Heart left ventricle (tissue), 16 donors: ENCODE measurements around the gene FOXO1. TPM values are rescaled to one million over a fixed set of nuclear protein-coding genes. Genes with fewer than 3 reads are reported as not detected.

Experiments
- ATAC-seq, 4 donors: fragments of 200-7000 bp; cut with Tn5 transposase; one replicate each; pipeline ENCODE4 v1.9.1; 2020 to 2022; ENCODE audit warnings: moderate library complexity in 4 of 4, mild to moderate bottlenecking in 3 of 4, moderate number of reproducible peaks in 1 of 4
- DNase-seq, 5 donors: peaks; one replicate each; pipeline ENCODE4 v3.0.0-alpha.2; 2020
- H3K27ac ChIP-seq, 12 donors: fragments of 200-600 bp; sonication (generic) in 4 of 12; one replicate each; pipeline versions ENCODE4 v1.5.0 to v1.8.0; 2016 to 2022; ENCODE audit warnings: mild to moderate bottlenecking in 2 of 12
- H3K27me3 ChIP-seq, 9 donors: fragments of 200-600 bp; sonication (generic) in 2 of 9; one replicate each; pipeline versions ENCODE4 v1.5.1 to v1.8.0; 2016 to 2022; ENCODE audit warnings: mild to moderate bottlenecking in 3 of 9
- H3K36me3 ChIP-seq, 9 donors: fragments of 200-600 bp; sonication (generic) in 2 of 9; one replicate each; pipeline versions ENCODE4 v1.5.0 to v1.8.0; 2018 to 2022; ENCODE audit warnings: mild to moderate bottlenecking in 2 of 9
- H3K4me1 ChIP-seq, 12 donors: fragments of 200-600 bp; sonication (generic) in 4 of 12; one replicate each; pipeline versions ENCODE4 v1.5.0 to v1.8.0; 2016 to 2022; ENCODE audit warnings: mild to moderate bottlenecking in 3 of 12
- H3K4me3 ChIP-seq, 12 donors: fragments of 200-600 bp; sonication (generic) in 4 of 12; one replicate each; pipeline versions ENCODE4 v1.5.0 to v1.8.0; 2017 to 2022; ENCODE audit warnings: mild to moderate bottlenecking in 9 of 12, moderate library complexity in 4 of 12
- H3K9me3 ChIP-seq, 12 donors: fragments of 200-600 bp; sonication (generic) in 4 of 12; one replicate each; pipeline versions ENCODE4 v1.5.0 to v1.8.0; 2016 to 2022; ENCODE audit warnings: mild to moderate bottlenecking in 1 of 12
- CTCF ChIP-seq, 12 donors: fragments of 200-600 bp; sonication (generic) in 4 of 12; IDR thresholded peaks; one replicate each; pipeline versions ENCODE4 v1.5.0 to v1.8.0; 2018 to 2022; ENCODE audit warnings: antibody characterized with exemption in 12 of 12, mild to moderate bottlenecking in 5 of 12
- POLR2A ChIP-seq, 2 donors: fragments of 450-650 bp; IDR thresholded peaks; one replicate each; pipeline ENCODE4 v1.6.1; 2017; ENCODE audit warnings: antibody characterized with exemption in 2 of 2, mild to moderate bottlenecking in 2 of 2, moderate library complexity in 2 of 2
- WGBS, 4 donors: extraction: QIAGEN DNeasy Blood & Tissue Kit in 2 of 4; methylation state at CpG; one replicate each; pipeline versions ENCODE4 v1.1.5 to v1.1.7; 2013 to 2018; 5-methylcytosine and 5-hydroxymethylcytosine counted together
- intact Hi-C, 10 donors: fragments of 100-400 bp; cut with DNase I; formaldehyde crosslinking; loops; one replicate each; pipeline versions ENCODE4 v1.11.1 to v1.14.2; 2022
- polyA plus RNA-seq, 2 donors: library from polyadenylated mRNA; stranded (reverse); fragments of 200-250 nt; gene quantifications; one replicate each; pipeline ENCODE4 v1.2.3, GENCODE V29; 2013
- total RNA-seq, 9 donors: library from RNA; depleted of rRNA in 2 of 9; stranded (reverse); fragments of >200 nt in 2 of 9; fragmentation: NEBNext Ultra II Directional in 3 of 9; extraction: Animal tissue kit (Norgen Biotek cat#: 25700) in 3 of 9; gene quantifications; one replicate each; pipeline versions ENCODE4 v1.1.0 to v1.2.4, GENCODE V29; 2016 to 2023
- donor health status: ischemic (EF 13 %, LVEDD 7.1; RV severe dilation, severe dysfunction).
- donor health status: healthy with polysubstance abuse.
- donor health status: DM: no; HTN: yes; CAD: no.
- donor health status: DM: no; HTN: no; CAD: no.
- donor health status: ischemic (EF 25% LVEDD 6.9; RV normal size, moderate dysfunction).
- donor health status: ischemic (EF 25% LVEDD 5.7; RV mildly dilated, moderate dysfunction).
- donor health status: healthy.
- donor health status: DM: yes; HTN: yes; CAD: no.
- donor health status: ischemic (EF 35%, LVEDD 5.7; RV mildly dilated, moderate dysfunction).
- donor health status: nonischemic (EF 11% LVEDD 7.7; RV severe dilation, severe dysfunction).
- donor health status: DM: yes; HTN: yes; CAD: no.
- donor health status: PGD.
- donor health status: ischemic (EF 29% LVEDD 5.4; RV normal size, mild dysfunction).
- donor health status: nonischemic (EF 23%, LVEDD 6.1; RV moderate dilation, normal function).

The FOXO1 gene
- total and polyA plus RNA-seq, 11 donors, result 2.6 to 26.8 (median 17.2) TPM

- intact Hi-C loops, result loop anchor here in 1 of 10 donors (10.0 kb wide), 1 partner anchor 62 kb away; no protein-coding TSS in a partner anchor
- DNase-seq (no peak), ATAC-seq (no peak)
- no peak for TF ChIP-seq CTCF (IDR thresholded peaks at IDR 0.05)
- TF ChIP-seq POLR2A (IDR thresholded peaks at IDR 0.05), result no peak
- Histone ChIP-seq H3K27ac (no peak overlapping the region), H3K36me3 (no peaks in the 10 kb centered on the region), H3K4me1 (peaks cover 0 to 30% (median 7%) of the 10 kb centered on the region in 12 donors), H3K4me3 (no peak overlapping the region), H3K9me3 (peaks cover 0 to 7% (median 0%) of the 10 kb centered on the region in 12 donors), H3K27me3 (no peaks in the 10 kb centered on the region)
- 80 to 88% (median 83%) methylated on average over 11 of the region's 11 CpGs for WGBS, 4 donors
Measured at GRCh38 chr13:40506592-40507446, 159.6 kb downstream of the FOXO1 start.

Other genes starting within 250 kb of the FOXO1 start
- 10 to 100 TPM; 21.9 to 33.1 (median 27.1) TPM for gene MRPS31, start 104.5 kb upstream of the FOXO1 start, total RNA-seq
- 10 to 100 TPM; 40.6 to 62.7 TPM for gene MRPS31, start 104.5 kb upstream of the FOXO1 start, polyA plus RNA-seq
- 10 to 100 TPM in 1 of 9 donors, 1 to 10 TPM in 8; 3.7 to 10.4 (median 5.1) TPM for gene SLC25A15, start 123.0 kb upstream of the FOXO1 start, total RNA-seq
- 10 to 100 TPM in 1 of 2 donors, under 1 TPM in 1; 0.84 to 10.4 TPM for gene SLC25A15, start 123.0 kb upstream of the FOXO1 start, polyA plus RNA-seq